Measurements from ENCODE around the gene CBARP. TPM values are rescaled to one million over a fixed set of nuclear protein-coding genes. Genes with fewer than 3 reads are reported as not detected.
A peak's percentile ranks its signal among the peaks of the same experiment; 100 is the strongest.

The CBARP gene
- total and polyA plus RNA-seq, 2 of the 13 experiments (the other 11 are each of a cell fraction or from before 2014, with no cell fraction given) = 1.2 to 1.4 TPM

DNA sequence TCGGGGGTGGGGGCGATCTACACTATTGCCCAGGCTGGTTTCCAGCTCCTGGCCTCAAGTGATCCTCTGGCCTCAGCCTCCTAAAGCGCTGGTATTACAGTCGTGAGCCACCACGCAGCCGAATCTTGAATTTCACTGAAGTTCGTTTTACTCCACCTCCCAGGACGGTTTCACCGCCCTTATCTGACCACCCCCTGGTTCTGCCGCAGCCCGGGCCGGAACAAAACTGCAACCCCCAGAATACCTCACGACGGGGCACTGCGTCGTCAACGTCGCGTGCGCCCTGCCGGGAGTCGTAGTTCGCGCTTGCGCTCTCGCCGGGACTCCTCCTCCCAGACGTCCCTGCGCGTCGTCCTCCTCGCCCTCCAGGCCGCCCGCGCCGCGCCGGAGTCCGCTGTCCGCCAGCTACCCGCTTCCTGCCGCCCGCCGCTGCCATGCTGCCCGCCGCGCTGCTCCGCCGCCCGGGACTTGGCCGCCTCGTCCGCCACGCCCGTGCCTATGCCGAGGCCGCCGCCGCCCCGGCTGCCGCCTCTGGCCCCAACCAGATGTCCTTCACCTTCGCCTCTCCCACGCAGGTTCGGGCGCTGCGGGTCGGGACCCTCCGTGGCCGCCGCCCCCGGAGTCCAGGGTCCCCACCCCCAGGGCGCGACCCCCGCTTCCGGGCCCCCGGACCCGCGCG lies 3.8 kb upstream of the CBARP start, which contains the start of gene ATP5F1D (continued):
- peak; percentile 63; the same call in 1 of the 2 replicates for TF ChIP-seq ZNF788 (CRISPR knock-in tag; IDR thresholded peaks at IDR 0.05; ENCODE audit: borderline replicate concordance)
- no peak for TF ChIP-seq TRIM24 (CRISPR knock-in tag; IDR thresholded peaks at IDR 0.05)
- TF ChIP-seq KDM2A (CRISPR knock-in tag; IDR thresholded peaks at IDR 0.05; ENCODE audit: borderline replicate concordance, low read depth) = peak; percentile 84
- no peak for TF ChIP-seq ZC3H13 (CRISPR knock-in tag; IDR thresholded peaks at IDR 0.05)
- TF ChIP-seq PHF20 (CRISPR knock-in tag; IDR thresholded peaks at IDR 0.05) = 0 out of 2 replicates have a peak, but pooled peaks have one; percentile 43
- TF ChIP-seq, protein P1, sequence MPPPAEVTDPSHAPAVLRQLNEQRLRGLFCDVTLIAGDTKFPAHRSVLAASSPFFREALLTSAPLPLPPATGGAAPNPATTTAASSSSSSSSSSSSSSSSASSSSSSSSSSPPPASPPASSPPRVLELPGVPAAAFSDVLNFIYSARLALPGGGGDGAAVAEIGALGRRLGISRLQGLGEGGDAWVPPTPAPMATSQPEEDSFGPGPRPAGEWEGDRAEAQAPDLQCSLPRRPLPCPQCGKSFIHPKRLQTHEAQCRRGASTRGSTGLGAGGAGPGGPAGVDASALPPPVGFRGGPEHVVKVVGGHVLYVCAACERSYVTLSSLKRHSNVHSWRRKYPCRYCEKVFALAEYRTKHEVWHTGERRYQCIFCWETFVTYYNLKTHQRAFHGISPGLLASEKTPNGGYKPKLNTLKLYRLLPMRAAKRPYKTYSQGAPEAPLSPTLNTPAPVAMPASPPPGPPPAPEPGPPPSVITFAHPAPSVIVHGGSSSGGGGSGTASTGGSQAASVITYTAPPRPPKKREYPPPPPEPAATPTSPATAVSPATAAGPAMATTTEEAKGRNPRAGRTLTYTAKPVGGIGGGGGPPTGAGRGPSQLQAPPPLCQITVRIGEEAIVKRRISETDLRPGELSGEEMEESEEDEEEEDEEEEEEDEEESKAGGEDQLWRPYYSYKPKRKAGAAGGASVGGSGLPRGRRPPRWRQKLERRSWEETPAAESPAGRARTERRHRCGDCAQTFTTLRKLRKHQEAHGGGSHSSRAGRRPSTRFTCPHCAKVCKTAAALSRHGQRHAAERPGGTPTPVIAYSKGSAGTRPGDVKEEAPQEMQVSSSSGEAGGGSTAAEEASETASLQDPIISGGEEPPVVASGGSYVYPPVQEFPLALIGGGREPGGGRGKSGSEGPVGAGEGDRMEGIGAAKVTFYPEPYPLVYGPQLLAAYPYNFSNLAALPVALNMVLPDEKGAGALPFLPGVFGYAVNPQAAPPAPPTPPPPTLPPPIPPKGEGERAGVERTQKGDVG (CRISPR knock-in tag; IDR thresholded peaks at IDR 0.05; ENCODE audit: borderline replicate concordance) = no peak
- TF ChIP-seq ZNF451 (CRISPR knock-in tag; IDR thresholded peaks at IDR 0.05) = peak; percentile 77; the same call in 1 of the 2 replicates
- TF ChIP-seq THAP11 (CRISPR knock-in tag; IDR thresholded peaks at IDR 0.05) = peak; percentile 98
- TF ChIP-seq, protein P2, sequence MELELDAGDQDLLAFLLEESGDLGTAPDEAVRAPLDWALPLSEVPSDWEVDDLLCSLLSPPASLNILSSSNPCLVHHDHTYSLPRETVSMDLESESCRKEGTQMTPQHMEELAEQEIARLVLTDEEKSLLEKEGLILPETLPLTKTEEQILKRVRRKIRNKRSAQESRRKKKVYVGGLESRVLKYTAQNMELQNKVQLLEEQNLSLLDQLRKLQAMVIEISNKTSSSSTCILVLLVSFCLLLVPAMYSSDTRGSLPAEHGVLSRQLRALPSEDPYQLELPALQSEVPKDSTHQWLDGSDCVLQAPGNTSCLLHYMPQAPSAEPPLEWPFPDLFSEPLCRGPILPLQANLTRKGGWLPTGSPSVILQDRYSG (CRISPR knock-in tag; IDR thresholded peaks at IDR 0.05) = peak; percentile 14; the same call in 1 of the 2 replicates
- TF ChIP-seq EHMT2 (IDR thresholded peaks at IDR 0.05; ENCODE audit: borderline replicate concordance, low read depth, low read length) = no peak
- TF ChIP-seq, protein P3, sequence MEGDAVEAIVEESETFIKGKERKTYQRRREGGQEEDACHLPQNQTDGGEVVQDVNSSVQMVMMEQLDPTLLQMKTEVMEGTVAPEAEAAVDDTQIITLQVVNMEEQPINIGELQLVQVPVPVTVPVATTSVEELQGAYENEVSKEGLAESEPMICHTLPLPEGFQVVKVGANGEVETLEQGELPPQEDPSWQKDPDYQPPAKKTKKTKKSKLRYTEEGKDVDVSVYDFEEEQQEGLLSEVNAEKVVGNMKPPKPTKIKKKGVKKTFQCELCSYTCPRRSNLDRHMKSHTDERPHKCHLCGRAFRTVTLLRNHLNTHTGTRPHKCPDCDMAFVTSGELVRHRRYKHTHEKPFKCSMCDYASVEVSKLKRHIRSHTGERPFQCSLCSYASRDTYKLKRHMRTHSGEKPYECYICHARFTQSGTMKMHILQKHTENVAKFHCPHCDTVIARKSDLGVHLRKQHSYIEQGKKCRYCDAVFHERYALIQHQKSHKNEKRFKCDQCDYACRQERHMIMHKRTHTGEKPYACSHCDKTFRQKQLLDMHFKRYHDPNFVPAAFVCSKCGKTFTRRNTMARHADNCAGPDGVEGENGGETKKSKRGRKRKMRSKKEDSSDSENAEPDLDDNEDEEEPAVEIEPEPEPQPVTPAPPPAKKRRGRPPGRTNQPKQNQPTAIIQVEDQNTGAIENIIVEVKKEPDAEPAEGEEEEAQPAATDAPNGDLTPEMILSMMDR (CRISPR knock-in tag; IDR thresholded peaks at IDR 0.05) = peak; percentile 33; the same call in 1 of the 2 replicates
- no peak for TF ChIP-seq SOX6 (IDR thresholded peaks at IDR 0.05)
- TF ChIP-seq SOX6 (CRISPR knock-in tag; IDR thresholded peaks at IDR 0.05) = peak; percentile 36; the same call in 1 of the 2 replicates
- TF ChIP-seq ZFY (CRISPR knock-in tag; IDR thresholded peaks at IDR 0.05) = peak; percentile 88
- TF ChIP-seq, protein P4, sequence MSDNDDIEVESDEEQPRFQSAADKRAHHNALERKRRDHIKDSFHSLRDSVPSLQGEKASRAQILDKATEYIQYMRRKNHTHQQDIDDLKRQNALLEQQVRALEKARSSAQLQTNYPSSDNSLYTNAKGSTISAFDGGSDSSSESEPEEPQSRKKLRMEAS (IDR thresholded peaks at IDR 0.05) = peak; percentile 74
- TF ChIP-seq MTF1 (CRISPR knock-in tag; IDR thresholded peaks at IDR 0.05) = no peak
- TF ChIP-seq, protein P5, sequence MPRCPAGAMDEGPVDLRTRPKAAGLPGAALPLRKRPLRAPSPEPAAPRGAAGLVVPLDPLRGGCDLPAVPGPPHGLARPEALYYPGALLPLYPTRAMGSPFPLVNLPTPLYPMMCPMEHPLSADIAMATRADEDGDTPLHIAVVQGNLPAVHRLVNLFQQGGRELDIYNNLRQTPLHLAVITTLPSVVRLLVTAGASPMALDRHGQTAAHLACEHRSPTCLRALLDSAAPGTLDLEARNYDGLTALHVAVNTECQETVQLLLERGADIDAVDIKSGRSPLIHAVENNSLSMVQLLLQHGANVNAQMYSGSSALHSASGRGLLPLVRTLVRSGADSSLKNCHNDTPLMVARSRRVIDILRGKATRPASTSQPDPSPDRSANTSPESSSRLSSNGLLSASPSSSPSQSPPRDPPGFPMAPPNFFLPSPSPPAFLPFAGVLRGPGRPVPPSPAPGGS (CRISPR knock-in tag; IDR thresholded peaks at IDR 0.05) = peak; percentile 61; the same call in 1 of the 2 replicates
- TF ChIP-seq, protein P6, sequence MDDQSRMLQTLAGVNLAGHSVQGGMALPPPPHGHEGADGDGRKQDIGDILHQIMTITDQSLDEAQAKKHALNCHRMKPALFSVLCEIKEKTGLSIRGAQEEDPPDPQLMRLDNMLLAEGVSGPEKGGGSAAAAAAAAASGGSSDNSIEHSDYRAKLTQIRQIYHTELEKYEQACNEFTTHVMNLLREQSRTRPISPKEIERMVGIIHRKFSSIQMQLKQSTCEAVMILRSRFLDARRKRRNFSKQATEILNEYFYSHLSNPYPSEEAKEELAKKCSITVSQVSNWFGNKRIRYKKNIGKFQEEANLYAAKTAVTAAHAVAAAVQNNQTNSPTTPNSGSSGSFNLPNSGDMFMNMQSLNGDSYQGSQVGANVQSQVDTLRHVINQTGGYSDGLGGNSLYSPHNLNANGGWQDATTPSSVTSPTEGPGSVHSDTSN (CRISPR knock-in tag; IDR thresholded peaks at IDR 0.05; ENCODE audit: borderline replicate concordance) = no peak
- no peak for TF ChIP-seq ZNF180 (CRISPR knock-in tag; IDR thresholded peaks at IDR 0.05; ENCODE audit: borderline replicate concordance, low read depth)
- TF ChIP-seq ERF (CRISPR knock-in tag; IDR thresholded peaks at IDR 0.05) = peak; percentile 66
- TF ChIP-seq SP1 (IDR thresholded peaks at IDR 0.05) = no peak
- peak; percentile 54 for TF ChIP-seq SP1 (CRISPR knock-in tag; IDR thresholded peaks at IDR 0.05)
